Activated CD8-positive, alpha-beta T cell treated with anti-CD3 and anti-CD28 coated beads, Interleukin-2, amount 10 ng/mL, durations not matched to agents 7 days and 5 days (primary cell): ENCODE measurements around the gene MYOF. TPM values are rescaled to one million over a fixed set of nuclear protein-coding genes. Genes with fewer than 3 reads are reported as not detected.
"Not testable (repeated sequence)": the region's sequence is repeated elsewhere in the genome, so short reads cannot be mapped to it uniquely, and the experiment has no call there.

Experiments used
- ATAC-seq: fragments of 150-1000 bp; cut with Tn5 transposase; one replicate; pipeline ENCODE4 v1.10.0; 2021; ENCODE audit warnings: moderate library complexity
- CTCF ChIA-PET: fragments of 350-600 bp; sonication (Branson Sonifier 250); formaldehyde crosslinking; loops from one replicate; lab custom pipeline; 2021; ENCODE audit warnings: antibody characterized with exemption; lab: Charles Lee
- POLR2A ChIA-PET: fragments of 350-600 bp; sonication (Branson Sonifier 250); formaldehyde crosslinking; loops from one replicate; lab custom pipeline; 2021; ENCODE audit warnings: antibody characterized with exemption; lab: Charles Lee
- DNase-seq: peaks from one replicate; pipeline ENCODE4 v3.0.0-alpha.2; 2020
- H3K27ac Mint-ChIP-seq: one replicate; pipeline ENCODE4 v1.8.0; 2021; ENCODE audit warnings: mild to moderate bottlenecking, mixed read lengths
- H3K27me3 Mint-ChIP-seq: one replicate; pipeline ENCODE4 v1.8.0; 2021; ENCODE audit warnings: low read depth, mixed read lengths
- H3K36me3 Mint-ChIP-seq: one replicate; pipeline ENCODE4 v1.8.0; 2021; ENCODE audit warnings: low read depth, mixed read lengths
- H3K4me1 Mint-ChIP-seq: one replicate; pipeline ENCODE4 v1.8.0; 2021; ENCODE audit warnings: low read depth, mixed read lengths
- H3K4me3 Mint-ChIP-seq: one replicate; pipeline ENCODE4 v1.8.0; 2021; ENCODE audit warnings: mild to moderate bottlenecking, mixed read lengths
- H3K9me3 Mint-ChIP-seq: one replicate; pipeline ENCODE4 v1.8.0; 2022; ENCODE audit warnings: mixed read lengths; ENCODE audit not compliant: insufficient read depth
- total RNA-seq, 2 experiments: library from RNA; stranded (reverse); gene quantifications; one replicate each; pipeline ENCODE4 v1.2.3, GENCODE V29; 2021

The MYOF gene
- total RNA-seq, 2 experiments from 2014 or later, result 0.37 to 0.39 TPM

- Mint-ChIP-seq H3K4me1 (no peaks in the 10 kb centered on the region), H3K4me3 (no peak overlapping the region), H3K27ac (no peak overlapping the region), H3K9me3 (no peaks in the 10 kb centered on the region), H3K36me3 (no peaks in the 10 kb centered on the region), H3K27me3 (peaks cover 3% of the 10 kb centered on the region)
- ATAC-seq (no peak), DNase-seq (no peak)
- POLR2A ChIA-PET, result no interaction called here
- CTCF ChIA-PET, result interaction anchor here (1.1 kb wide), 1 partner anchor 51 kb away, joined by 4 read pairs; no protein-coding TSS in a partner anchor
Measured at GRCh38 chr10:93300981-93301380, 181.2 kb downstream of the MYOF start.

DNA sequence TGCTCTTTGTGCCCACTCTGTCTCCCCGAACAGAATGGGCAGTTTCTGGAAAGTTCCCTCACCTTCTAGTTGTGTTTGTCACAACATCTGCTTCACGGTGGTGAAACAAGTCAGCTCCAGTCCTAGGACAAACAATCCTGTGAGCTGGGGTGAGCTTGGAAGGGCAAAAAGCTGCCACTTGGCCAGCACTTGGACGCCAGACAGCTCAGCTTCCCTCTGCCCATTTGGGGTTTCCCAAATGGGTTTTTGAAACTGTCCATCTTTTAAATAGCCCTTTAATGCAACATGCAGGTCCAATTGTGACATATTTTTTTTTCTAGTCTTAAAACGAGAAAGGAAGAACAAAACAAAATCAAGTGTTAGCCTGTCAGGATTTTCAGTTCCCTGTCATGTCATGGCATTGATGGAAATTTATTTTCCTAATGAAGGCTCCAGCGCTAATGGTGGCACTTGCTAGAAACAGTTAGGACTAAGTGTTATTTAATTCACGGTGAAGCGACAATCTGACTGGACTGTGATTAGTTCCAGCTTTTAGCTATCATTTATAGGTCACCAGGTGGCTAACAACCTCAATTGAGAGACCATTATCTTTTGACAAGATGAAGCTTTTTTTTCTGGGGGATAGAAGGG, 181.7 kb downstream of the MYOF start:
- no peak overlapping the region for H3K27ac Mint-ChIP-seq
- ATAC-seq, result no peak
- H3K27me3 Mint-ChIP-seq, result peaks cover 3% of the 10 kb centered on the region
- H3K36me3 Mint-ChIP-seq, result no peaks in the 10 kb centered on the region
- no peak for DNase-seq
- H3K4me1 Mint-ChIP-seq, result no peaks in the 10 kb centered on the region
- CTCF ChIA-PET, result interaction anchor here (1.1 kb wide), 1 partner anchor 52 kb away, joined by 4 read pairs; no protein-coding TSS in a partner anchor
- H3K4me3 Mint-ChIP-seq, result no peak overlapping the region
- no peaks in the 10 kb centered on the region for H3K9me3 Mint-ChIP-seq
- POLR2A ChIA-PET, result no interaction called here

- CTCF ChIA-PET, result interaction anchor here (1.1 kb wide), 1 partner anchor 53 kb away, joined by 4 read pairs; no protein-coding TSS in a partner anchor
- POLR2A ChIA-PET, result no interaction called here
- Mint-ChIP-seq H3K9me3 (no peaks in the 10 kb centered on the region), H3K4me1 (no peaks in the 10 kb centered on the region), H3K36me3 (no peaks in the 10 kb centered on the region), H3K4me3 (no peak overlapping the region), H3K27me3 (peaks cover 3% of the 10 kb centered on the region), H3K27ac (no peak overlapping the region)
- no peak for DNase-seq
- no peak for ATAC-seq
Measured at GRCh38 chr10:93299606-93300287, 182.4 kb downstream of the MYOF start.

DNA sequence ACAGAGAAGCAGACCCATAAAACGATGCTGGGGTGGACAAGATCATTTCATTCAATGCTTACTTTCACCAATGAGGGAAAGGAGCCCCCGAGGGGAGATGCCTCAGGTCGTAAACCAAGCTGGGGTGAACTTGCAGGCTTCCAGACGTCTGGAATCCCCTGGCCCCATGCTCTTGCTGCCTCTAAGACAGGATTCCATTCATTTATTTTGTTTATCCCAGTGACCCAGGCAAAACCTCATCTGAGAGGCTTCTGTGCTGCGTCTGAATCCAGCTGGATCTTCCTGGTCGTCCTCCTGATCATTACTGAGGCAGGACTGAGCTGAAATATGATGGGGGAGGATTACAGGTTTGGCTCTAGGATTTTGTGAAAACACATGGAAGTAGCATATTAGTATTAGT, 182.9 kb downstream of the MYOF start:
- Mint-ChIP-seq H3K27me3 (peaks cover 3% of the 10 kb centered on the region), H3K27ac (no peak overlapping the region), H3K9me3 (no peaks in the 10 kb centered on the region), H3K36me3 (no peaks in the 10 kb centered on the region), H3K4me3 (no peak overlapping the region), H3K4me1 (no peaks in the 10 kb centered on the region)
- ATAC-seq (no peak), DNase-seq (no peak)
- ChIA-PET CTCF (no interaction called here), POLR2A (no interaction called here)

- ChIA-PET POLR2A (no interaction called here), CTCF (no interaction called here)
- H3K4me1 Mint-ChIP-seq, result no peaks in the 10 kb centered on the region
- no peaks in the 10 kb centered on the region for H3K9me3 Mint-ChIP-seq
- peaks cover 3% of the 10 kb centered on the region for H3K27me3 Mint-ChIP-seq
- DNase-seq, result no peak
- no peaks in the 10 kb centered on the region for H3K36me3 Mint-ChIP-seq
- no peak overlapping the region for H3K4me3 Mint-ChIP-seq
- no peak for ATAC-seq
- no peak overlapping the region for H3K27ac Mint-ChIP-seq
Measured at GRCh38 chr10:93296151-93296550, 186.0 kb downstream of the MYOF start.

GRCh38 chr10:93293999-93294398, 188.1 kb downstream of the MYOF start:
- ChIA-PET POLR2A (no interaction called here), CTCF (no interaction called here)
- ATAC-seq, result no peak
- no peak overlapping the region for H3K27ac Mint-ChIP-seq
- H3K4me3 Mint-ChIP-seq, result no peak overlapping the region
- no peaks in the 10 kb centered on the region for H3K36me3 Mint-ChIP-seq
- no peaks in the 10 kb centered on the region for H3K4me1 Mint-ChIP-seq
- no peaks in the 10 kb centered on the region for H3K27me3 Mint-ChIP-seq
- no peak for DNase-seq
- no peaks in the 10 kb centered on the region for H3K9me3 Mint-ChIP-seq

DNA sequence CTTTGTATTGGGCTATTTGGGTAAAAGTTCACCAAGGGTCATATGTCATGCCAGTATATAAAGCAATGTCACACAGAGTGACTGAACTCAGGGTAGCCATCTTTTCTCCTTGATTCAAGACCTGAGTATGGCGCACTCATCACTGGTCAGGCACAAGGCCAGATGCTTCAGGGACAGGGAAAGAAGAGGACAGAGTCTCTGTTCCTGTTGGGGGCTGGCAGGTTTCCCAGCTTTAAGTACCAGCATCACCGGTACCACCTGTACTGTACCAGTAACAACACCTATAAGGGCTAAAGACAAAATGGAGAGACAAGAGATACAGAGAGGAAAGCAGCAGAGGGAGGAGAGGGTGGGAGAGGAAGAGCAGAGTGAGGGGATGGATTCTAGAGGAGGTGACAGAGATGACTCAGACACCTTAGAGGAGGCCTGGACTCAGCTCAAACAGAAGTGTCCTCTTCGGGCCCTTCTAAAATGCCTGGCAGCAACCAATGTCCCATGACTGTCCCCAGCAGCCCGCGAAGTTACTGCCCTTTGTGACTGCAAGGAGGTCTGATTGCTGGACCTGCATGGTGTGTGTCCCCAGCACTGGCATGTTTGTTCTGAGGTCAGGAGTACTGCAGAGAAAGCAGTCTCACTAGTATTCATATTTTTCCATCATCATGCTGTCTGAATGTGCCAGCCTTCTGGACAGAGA, 191.3 kb downstream of the MYOF start:
- H3K27me3 Mint-ChIP-seq, result no peaks in the 10 kb centered on the region
- no peaks in the 10 kb centered on the region for H3K9me3 Mint-ChIP-seq
- H3K36me3 Mint-ChIP-seq, result no peaks in the 10 kb centered on the region
- H3K4me1 Mint-ChIP-seq, result no peaks in the 10 kb centered on the region
- ChIA-PET POLR2A (no interaction called here), CTCF (interaction anchor here (0.9 to 1.3 kb wide), 3 partner anchors 86 to 326 kb away, joined by 3 to 4 read pairs (median 4); no protein-coding TSS in a partner anchor)
- no peak overlapping the region for H3K27ac Mint-ChIP-seq
- ATAC-seq (no peak), DNase-seq (no peak)
- H3K4me3 Mint-ChIP-seq, result no peak overlapping the region

- H3K4me1 Mint-ChIP-seq, result no peaks in the 10 kb centered on the region
- H3K27ac Mint-ChIP-seq, result no peak overlapping the region
- peak; percentile 61 for DNase-seq
- ChIA-PET CTCF (no interaction called here), POLR2A (no interaction called here)
- ATAC-seq, result peak; percentile 47
- H3K36me3 Mint-ChIP-seq, result no peaks in the 10 kb centered on the region
- no peaks in the 10 kb centered on the region for H3K27me3 Mint-ChIP-seq
- no peaks in the 10 kb centered on the region for H3K9me3 Mint-ChIP-seq
- no peak overlapping the region for H3K4me3 Mint-ChIP-seq
Measured at GRCh38 chr10:93288679-93289634, 193.2 kb downstream of the MYOF start.

GRCh38 chr10:93287775-93288174, 194.4 kb downstream of the MYOF start:
- Mint-ChIP-seq H3K36me3 (no peaks in the 10 kb centered on the region), H3K4me1 (no peaks in the 10 kb centered on the region), H3K27me3 (no peaks in the 10 kb centered on the region), H3K9me3 (no peaks in the 10 kb centered on the region), H3K27ac (no peak overlapping the region), H3K4me3 (no peak overlapping the region)
- CTCF ChIA-PET, result interaction anchor here (0.9 kb wide), 1 partner anchor 10 kb away, joined by 3 read pairs; no protein-coding TSS in a partner anchor
- DNase-seq (no peak), ATAC-seq (no peak)
- POLR2A ChIA-PET, result no interaction called here

DNA sequence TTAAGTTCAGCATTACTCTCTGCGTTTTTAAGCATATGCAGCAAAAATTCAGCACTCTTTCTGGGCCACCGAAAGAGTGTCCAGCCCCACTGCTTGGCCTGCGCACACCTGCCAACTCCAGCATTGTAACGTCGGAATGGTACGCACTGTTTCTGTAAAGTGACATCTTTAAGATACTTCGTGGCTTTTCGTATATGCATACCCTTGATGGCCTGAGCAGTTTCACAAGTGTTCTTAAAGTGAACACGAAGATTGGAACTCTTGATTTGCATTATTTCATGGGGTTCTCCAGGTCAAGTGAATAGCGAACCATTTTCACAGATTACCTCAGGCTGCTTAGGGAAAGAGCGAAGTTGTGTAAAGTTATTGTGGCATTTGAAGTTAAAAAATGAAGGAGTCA, 197.9 kb downstream of the MYOF start:
- H3K36me3 Mint-ChIP-seq, DNase-seq, H3K9me3 Mint-ChIP-seq, H3K27ac Mint-ChIP-seq, ATAC-seq, H3K4me3 Mint-ChIP-seq, H3K27me3 Mint-ChIP-seq, H3K4me1 Mint-ChIP-seq, POLR2A ChIA-PET: not testable (repeated sequence)
- CTCF ChIA-PET, result interaction anchor here (1.3 to 1.8 kb wide), 2 partner anchors 11 to 204 kb away, joined by 3 to 4 read pairs; no protein-coding TSS in a partner anchor

GRCh38 chr10:93281367-93281720, 200.8 kb downstream of the MYOF start:
- no peak overlapping the region for H3K4me3 Mint-ChIP-seq
- no peak for ATAC-seq

More at GRCh38 chr10:93281367-93281720, 200.8 kb downstream of the MYOF start:
- Mint-ChIP-seq H3K9me3 (no peaks in the 10 kb centered on the region), H3K27ac (no peak overlapping the region), H3K36me3 (no peaks in the 10 kb centered on the region), H3K27me3 (no peaks in the 10 kb centered on the region), H3K4me1 (no peaks in the 10 kb centered on the region)
- DNase-seq, result no peak
- ChIA-PET CTCF (no interaction called here), POLR2A (no interaction called here)
